ENCODE results near the gene SELENOV. TPM values are rescaled to one million over a fixed set of nuclear protein-coding genes. Genes with fewer than 3 reads are reported as not detected.

The SELENOV gene
- total RNA-seq, 2 donors from 2014 or later = not detected

- DNase-seq (ENCODE audit: low spot score) = no peak
- intact Hi-C loops (cut with DNase I) = no loop called here
- no peak overlapping the region for H3K4me3 ChIP-seq
These were observed 16.7 kb upstream of the SELENOV start for GRCh38 chr19:39497996-39498797.

GRCh38 chr19:39498798-39499642, 15.9 kb upstream of the SELENOV start, which contains the start of gene DLL3:
TSS of gene DLL3 (plus strand) at chr19:39498947. CDS start at chr19:39498975, 28 bp downstream.
- TF ChIP-seq POLR2A (IDR thresholded peaks at IDR 0.05) = no peak
- no peak for TF ChIP-seq POLR2AphosphoS5 (IDR thresholded peaks at IDR 0.05)
- no peak for TF ChIP-seq CTCF (IDR thresholded peaks at IDR 0.05)
- Histone ChIP-seq H3K9me3 (no peaks in the 10 kb centered on the region), H3K4me1 (replicated peaks) (no peaks in the 10 kb centered on the region), H3K27me3 (replicated peaks; ENCODE audit: insufficient read depth) (peaks cover 6% of the 10 kb centered on the region), H3K4me3 (no peak within 1 kb of the TSS), H3K36me3 (no peaks in the 10 kb centered on the region), H3K27ac (no peak within 1 kb of the TSS)
- no peak for DNase-seq (ENCODE audit: low spot score)
- intact Hi-C loops (cut with DNase I) = no loop called here
- WGBS = 1% methylated on average over 52 of the region's 60 CpGs

More at GRCh38 chr19:39497996-39498797, 16.7 kb upstream of the SELENOV start:
- WGBS = 2% methylated on average over 40 of the region's 40 CpGs
- Histone ChIP-seq H3K4me1 (replicated peaks) (no peaks in the 10 kb centered on the region), H3K27me3 (replicated peaks; ENCODE audit: insufficient read depth) (peaks cover 6% of the 10 kb centered on the region), H3K36me3 (no peaks in the 10 kb centered on the region), H3K27ac (no peak overlapping the region), H3K9me3 (no peaks in the 10 kb centered on the region)
- TF ChIP-seq POLR2A (IDR thresholded peaks at IDR 0.05) (no peak), CTCF (IDR thresholded peaks at IDR 0.05) (peak in 1 of 4 experiments; percentile 28), POLR2AphosphoS5 (IDR thresholded peaks at IDR 0.05) (no peak)

- 76% methylated on average over 8 of the region's 8 CpGs for WGBS
- H3K27me3 ChIP-seq (replicated peaks; ENCODE audit: insufficient read depth) = peaks cover 6% of the 10 kb centered on the region
These were observed 15.0 kb upstream of the SELENOV start for GRCh38 chr19:39499932-39500331.

GRCh38 chr19:39500543-39500942, 14.4 kb upstream of the SELENOV start:
- Histone ChIP-seq H3K4me1 (replicated peaks) (no peaks in the 10 kb centered on the region), H3K4me3 (no peak overlapping the region), H3K27ac (no peak overlapping the region), H3K36me3 (no peaks in the 10 kb centered on the region), H3K27me3 (replicated peaks; ENCODE audit: insufficient read depth) (peaks cover 6% of the 10 kb centered on the region), H3K9me3 (no peaks in the 10 kb centered on the region)
- no peak for TF ChIP-seq POLR2AphosphoS5 (IDR thresholded peaks at IDR 0.05)
- no peak for TF ChIP-seq POLR2A (IDR thresholded peaks at IDR 0.05)
- no peak for TF ChIP-seq CTCF (IDR thresholded peaks at IDR 0.05)
- WGBS = 41% methylated on average over 4 of the region's 4 CpGs
- intact Hi-C loops (cut with DNase I) = no loop called here
- no peak for DNase-seq (ENCODE audit: low spot score)

More at GRCh38 chr19:39499932-39500331, 15.0 kb upstream of the SELENOV start:
- no peak overlapping the region for H3K27ac ChIP-seq
- H3K36me3 ChIP-seq = no peaks in the 10 kb centered on the region
- H3K9me3 ChIP-seq = no peaks in the 10 kb centered on the region
- no peak for DNase-seq (ENCODE audit: low spot score)
- intact Hi-C loops (cut with DNase I) = no loop called here
- no peaks in the 10 kb centered on the region for H3K4me1 ChIP-seq (replicated peaks)
- TF ChIP-seq POLR2A (IDR thresholded peaks at IDR 0.05) (no peak), POLR2AphosphoS5 (IDR thresholded peaks at IDR 0.05) (no peak), CTCF (IDR thresholded peaks at IDR 0.05) (no peak)
- no peak overlapping the region for H3K4me3 ChIP-seq
